Thyroid gland (tissue), 4 donors: Measurements from ENCODE around the gene AP1S1. TPM values are rescaled to one million over a fixed set of nuclear protein-coding genes. Genes with fewer than 3 reads are reported as not detected.
"Not testable (repeated sequence)": the region's sequence is repeated elsewhere in the genome, so short reads cannot be mapped to it uniquely, and the experiment has no call there.

ENCODE experiments used
- DNase-seq, 2 donors: peaks; one replicate each; pipeline ENCODE4 v3.0.0-alpha.2; 2019
- H3K27ac ChIP-seq, 3 donors: fragments of 200-600 bp; sonication (generic); 1 replicate in 2 of 3; 2 replicates in 1 of 3; pipeline ENCODE4 v1.5.1; 2016 to 2019; ENCODE audit warnings: mild to moderate bottlenecking in 1 of 3, moderate library complexity in 1 of 3
- H3K27me3 ChIP-seq: fragments of 200-600 bp; sonication (generic); one replicate; pipeline ENCODE4 v1.5.1; 2019
- H3K36me3 ChIP-seq, 2 donors: fragments of 200-600 bp; sonication (generic); one replicate each; pipeline ENCODE4 v1.5.1; 2016 to 2019
- H3K4me1 ChIP-seq, 2 donors: fragments of 200-600 bp; sonication (generic); one replicate each; pipeline ENCODE4 v1.5.1; 2017 to 2019
- H3K4me3 ChIP-seq, 3 donors: fragments of 200-600 bp; sonication (generic); replicated peaks in 1 of 3; 1 replicate in 2 of 3; 2 replicates in 1 of 3; pipeline ENCODE4 v1.5.1; 2016; ENCODE audit warnings: mild to moderate bottlenecking in 1 of 3
- H3K9me3 ChIP-seq: fragments of 200-600 bp; sonication (generic); one replicate; pipeline ENCODE4 v1.5.1; 2017
- CTCF ChIP-seq, 6 experiments: fragments of 200-600 bp in 3 of 6; fragments of 450-650 bp in 3 of 6; sonication (generic) in 3 of 6; IDR thresholded peaks; one replicate each; pipeline ENCODE4 v1.5.1; 2016 to 2019; ENCODE audit warnings: antibody characterized with exemption in 6 of 6, mild to moderate bottlenecking in 2 of 6, inconsistent platforms in 1 of 6, moderate library complexity in 1 of 6
- POLR2A ChIP-seq, 2 donors: fragments of 450-650 bp; IDR thresholded peaks; one replicate each; pipeline ENCODE4 v1.6.1; 2017; ENCODE audit warnings: antibody characterized with exemption in 2 of 2, mild to moderate bottlenecking in 2 of 2, moderate library complexity in 1 of 2
- WGBS, 2 donors: methylation state at CpG; one replicate each; pipeline ENCODE4 v1.1.5; 2017; 5-methylcytosine and 5-hydroxymethylcytosine counted together
- intact Hi-C: fragments of 100-400 bp; cut with DNase I; formaldehyde crosslinking; loops from one replicate; pipeline ENCODE4 v1.15.1; 2023
- total RNA-seq, 4 donors: library from RNA; depleted of rRNA; stranded (reverse); fragments of >200 nt; gene quantifications; one replicate each; pipeline ENCODE4 v1.2.3, GENCODE V29; 2016

Gene AP1S1
- total RNA-seq, 4 donors from 2014 or later = 29.0 to 59.6 (median 41.3) TPM

- Histone ChIP-seq H3K4me1 (peaks cover 0 to 8% of the 10 kb centered on the region in 2 donors), H3K27me3 (peaks cover 8% of the 10 kb centered on the region), H3K9me3 (no peaks in the 10 kb centered on the region), H3K27ac (no peak overlapping the region), H3K36me3 (no peaks in the 10 kb centered on the region), H3K4me3 (no peak overlapping the region)
- 69 to 72% methylated on average over 11 to 20 of the region's 21 CpGs for WGBS, 2 donors
- DNase-seq = no peak
- intact Hi-C loops = no loop called here
- TF ChIP-seq POLR2A (IDR thresholded peaks at IDR 0.05) (no peak), CTCF (IDR thresholded peaks at IDR 0.05) (no peak)
Observed at GRCh38 chr7:101197991-101198390, 43.7 kb downstream of the AP1S1 start.

- Histone ChIP-seq H3K27ac (no peak overlapping the region), H3K4me3 (no peak overlapping the region), H3K9me3 (no peaks in the 10 kb centered on the region), H3K36me3 (no peaks in the 10 kb centered on the region), H3K27me3 (peaks cover 8% of the 10 kb centered on the region), H3K4me1 (peaks cover 0 to 8% of the 10 kb centered on the region in 2 donors)
- WGBS, 2 donors = 51 to 71% methylated on average over 13 to 14 of the region's 14 CpGs
- no peak for DNase-seq
- TF ChIP-seq POLR2A (IDR thresholded peaks at IDR 0.05) (no peak), CTCF (IDR thresholded peaks at IDR 0.05) (no peak)
- intact Hi-C loops = no loop called here
Observed at GRCh38 chr7:101198476-101198875, 44.2 kb downstream of the AP1S1 start.

GRCh38 chr7:101199522-101199921 lies 45.2 kb downstream of the AP1S1 start:
- H3K27ac ChIP-seq, intact Hi-C loops, H3K4me1 ChIP-seq, H3K9me3 ChIP-seq, H3K27me3 ChIP-seq, H3K36me3 ChIP-seq, H3K4me3 ChIP-seq, DNase-seq: not testable (repeated sequence)
- WGBS, 2 donors = 93 to 95% methylated on average over 9 to 10 of the region's 10 CpGs

GRCh38 chr7:101200504-101200861 lies 46.2 kb downstream of the AP1S1 start:
- intact Hi-C loops = no loop called here
- DNase-seq = no peak
- no peaks in the 10 kb centered on the region for H3K9me3 ChIP-seq
- TF ChIP-seq CTCF (IDR thresholded peaks at IDR 0.05) (no peak), POLR2A (IDR thresholded peaks at IDR 0.05) (no peak)
- H3K36me3 ChIP-seq = no peaks in the 10 kb centered on the region
- H3K27me3 ChIP-seq = peaks cover 8% of the 10 kb centered on the region
- H3K27ac ChIP-seq = no peak overlapping the region
- 100% methylated on average over 1 to 2 of the region's 2 CpGs for WGBS, 2 donors
- H3K4me1 ChIP-seq = peaks cover 0 to 8% of the 10 kb centered on the region in 2 donors
- no peak overlapping the region for H3K4me3 ChIP-seq

GRCh38 chr7:101200862-101201599 lies 46.8 kb downstream of the AP1S1 start, which contains the start of gene MOGAT3:
MOGAT3 (minus strand) TSS chr7:101201036; CDS start chr7:101200854, 182 bp downstream.
- Histone ChIP-seq H3K9me3 (no peaks in the 10 kb centered on the region), H3K27ac (no peak within 1 kb of the TSS), H3K4me3 (no peak within 1 kb of the TSS), H3K36me3 (no peaks in the 10 kb centered on the region), H3K27me3 (peaks cover 8% of the 10 kb centered on the region), H3K4me1 (peaks cover 0 to 8% of the 10 kb centered on the region in 2 donors)
- TF ChIP-seq CTCF (IDR thresholded peaks at IDR 0.05) (no peak), POLR2A (IDR thresholded peaks at IDR 0.05) (no peak)
- intact Hi-C loops = no loop called here
- 35 to 36% methylated on average over 20 to 21 of the region's 21 CpGs for WGBS, 2 donors
- DNase-seq = no peak
